ENCODE results near the gene ARCN1.

ARCN1 gene

DNA sequence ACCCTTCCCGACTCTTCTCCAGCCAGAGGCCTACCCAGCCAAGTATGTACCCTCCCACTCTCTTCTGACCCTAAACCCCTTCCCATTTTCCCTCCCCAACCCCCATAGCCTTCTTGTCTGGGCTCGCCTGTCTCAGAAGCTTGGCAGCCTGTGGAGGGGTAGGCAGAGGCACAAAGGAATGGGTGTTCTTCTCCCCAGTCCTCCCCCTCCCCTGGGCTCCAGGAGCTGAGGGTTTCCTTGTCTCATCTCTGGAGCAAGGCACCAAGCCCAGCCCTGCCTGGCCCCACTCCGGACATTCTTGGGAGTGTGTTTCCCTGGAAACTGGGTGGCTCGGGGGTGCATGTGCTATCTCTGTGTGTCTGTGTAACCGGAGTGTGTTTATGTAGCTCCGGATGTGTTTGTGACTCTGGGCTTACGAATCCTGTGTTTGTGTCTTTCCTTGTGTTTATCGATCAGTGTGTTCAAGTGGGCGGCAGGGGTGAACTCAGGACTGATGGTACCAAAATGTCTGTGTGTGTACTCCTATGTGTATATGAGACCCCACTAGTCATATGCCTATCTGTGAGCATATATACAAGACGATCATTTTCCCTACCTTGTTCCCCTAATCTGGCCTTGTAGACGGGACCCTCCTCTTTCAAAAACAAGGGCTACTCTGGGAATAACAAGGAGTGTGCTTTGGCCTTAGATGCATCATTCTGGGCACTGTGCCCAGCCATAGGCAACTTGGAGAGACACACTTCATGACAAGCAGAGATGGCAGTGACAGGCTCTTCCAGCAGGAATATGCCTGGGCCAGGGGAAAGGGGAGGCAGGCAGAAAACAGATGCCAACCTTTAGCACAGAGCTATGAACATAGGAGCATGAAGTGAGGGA is 46.1 kb downstream of the ARCN1 start:
- H3K79me2 ChIP-seq (ENCODE audit: insufficient read depth, low read depth) = no peaks in the 10 kb centered on the region
- H2AFZ ChIP-seq (ENCODE audit: low read depth) = no peak overlapping the region
- no peak overlapping the region for H3K4me3 ChIP-seq (IDR thresholded peaks at IDR 0.05; ENCODE audit: insufficient read depth, low read depth, low read length)
- no peak overlapping the region for H3K4me2 ChIP-seq
- peaks cover 3% of the 10 kb centered on the region for H3K4me1 ChIP-seq (ENCODE audit: low read depth, poor library complexity, severe bottlenecking)
- TF ChIP-seq CTCF (conservative IDR thresholded peaks at IDR 0.05; ENCODE audit: low read depth, low read length) = no peak
- H4K20me1 ChIP-seq (ENCODE audit: insufficient read depth) = no peaks in the 10 kb centered on the region
- H3K27me3 ChIP-seq (ENCODE audit: insufficient read depth, low read depth) = no peaks in the 10 kb centered on the region
- H3K36me3 ChIP-seq (ENCODE audit: insufficient read depth) = no peaks in the 10 kb centered on the region
- H3K27ac ChIP-seq = no peak overlapping the region
- no peak overlapping the region for H3K9ac ChIP-seq

GRCh38 chr11:118618991-118619375 is 46.8 kb downstream of the ARCN1 start:
- peaks cover 3% of the 10 kb centered on the region for H3K4me1 ChIP-seq (ENCODE audit: low read depth, poor library complexity, severe bottlenecking)
- no peak overlapping the region for H3K4me2 ChIP-seq
- H3K79me2 ChIP-seq (ENCODE audit: insufficient read depth, low read depth) = no peaks in the 10 kb centered on the region
- H3K4me3 ChIP-seq (IDR thresholded peaks at IDR 0.05; ENCODE audit: insufficient read depth, low read depth, low read length) = no peak overlapping the region
- H3K27me3 ChIP-seq (ENCODE audit: insufficient read depth, low read depth) = no peaks in the 10 kb centered on the region
- no peak overlapping the region for H2AFZ ChIP-seq (ENCODE audit: low read depth)
- H3K36me3 ChIP-seq (ENCODE audit: insufficient read depth) = no peaks in the 10 kb centered on the region
- no peak for TF ChIP-seq CTCF (conservative IDR thresholded peaks at IDR 0.05; ENCODE audit: low read depth, low read length)
- H4K20me1 ChIP-seq (ENCODE audit: insufficient read depth) = no peaks in the 10 kb centered on the region
- no peak overlapping the region for H3K9ac ChIP-seq
- H3K27ac ChIP-seq = no peak overlapping the region

DNA sequence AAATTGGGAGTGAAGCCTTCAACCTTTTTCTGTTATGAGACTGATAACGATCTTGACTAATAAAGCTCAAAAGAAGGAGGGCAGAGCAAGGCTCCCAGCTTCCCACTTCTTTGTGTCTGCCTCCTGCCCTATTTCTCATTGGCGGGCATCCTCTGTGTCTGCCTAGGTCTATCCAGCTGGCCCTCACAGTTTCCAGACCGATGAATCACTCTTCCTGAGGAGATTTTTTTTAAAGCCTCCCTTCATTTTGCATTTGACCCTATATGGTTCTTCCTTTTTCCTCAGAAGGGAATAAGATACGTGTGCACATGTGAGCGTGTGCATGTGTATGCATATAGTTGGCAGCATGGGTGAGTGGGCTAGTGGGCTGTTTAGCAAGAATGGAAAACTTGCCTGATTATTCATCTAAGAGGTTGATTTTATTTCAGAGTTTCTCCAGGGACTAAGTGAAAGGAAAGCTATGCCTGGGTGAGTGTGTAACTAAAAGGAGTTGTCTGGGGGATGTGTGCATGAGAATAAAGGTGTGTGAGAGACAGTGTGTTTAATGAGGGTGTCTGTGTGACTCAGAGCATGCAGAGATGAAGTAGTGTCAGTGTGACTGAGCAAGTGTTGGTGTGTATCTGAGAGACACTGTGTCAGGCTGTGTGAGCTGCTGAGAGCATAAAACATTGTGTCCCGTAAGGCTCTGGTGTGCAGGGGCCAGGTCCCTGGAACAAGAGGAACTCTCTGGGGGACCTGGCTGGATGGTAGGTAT is 47.4 kb downstream of the ARCN1 start:
- Histone ChIP-seq H3K4me3 (IDR thresholded peaks at IDR 0.05; ENCODE audit: insufficient read depth, low read depth, low read length) (no peak overlapping the region), H3K79me2 (ENCODE audit: insufficient read depth, low read depth) (no peaks in the 10 kb centered on the region), H3K27ac (no peak overlapping the region), H3K27me3 (ENCODE audit: insufficient read depth, low read depth) (no peaks in the 10 kb centered on the region), H4K20me1 (ENCODE audit: insufficient read depth) (no peaks in the 10 kb centered on the region), H3K9ac (no peak overlapping the region), H3K36me3 (ENCODE audit: insufficient read depth) (no peaks in the 10 kb centered on the region), H3K4me2 (no peak overlapping the region), H2AFZ (ENCODE audit: low read depth) (no peak overlapping the region), H3K4me1 (ENCODE audit: low read depth, poor library complexity, severe bottlenecking) (peaks cover 3% of the 10 kb centered on the region)
- TF ChIP-seq CTCF (conservative IDR thresholded peaks at IDR 0.05; ENCODE audit: low read depth, low read length) = no peak

DNA sequence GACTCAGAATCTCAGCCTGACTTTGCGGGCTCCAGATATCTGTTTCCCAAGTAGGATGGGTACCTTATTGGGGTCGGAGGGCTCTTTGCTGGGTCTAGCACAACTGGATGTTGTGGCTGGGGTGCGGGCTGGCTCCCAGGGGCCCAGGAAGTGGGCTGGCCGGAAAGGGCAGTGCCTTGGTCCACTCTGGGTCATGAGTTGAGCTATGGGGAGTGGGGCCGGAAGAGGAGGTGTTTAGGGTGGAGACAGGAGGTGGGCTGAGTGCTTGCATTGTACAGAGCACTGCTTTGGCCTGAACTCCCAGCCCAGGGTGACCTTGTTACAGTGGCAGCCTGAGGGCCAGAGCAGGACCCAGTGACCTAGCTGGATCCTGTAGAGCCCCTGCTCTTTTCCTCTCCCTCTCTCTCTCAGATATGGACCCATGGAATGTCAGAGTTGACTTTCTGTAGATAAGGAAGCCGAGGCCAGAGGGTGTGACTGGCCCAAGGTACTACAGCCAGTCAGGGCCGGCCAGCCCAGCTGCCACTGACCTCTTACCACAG is 48.4 kb downstream of the ARCN1 start:
- Histone ChIP-seq H3K36me3 (ENCODE audit: insufficient read depth) (no peaks in the 10 kb centered on the region), H3K27ac (no peak overlapping the region), H2AFZ (ENCODE audit: low read depth) (no peak overlapping the region), H3K9ac (no peak overlapping the region), H3K4me1 (ENCODE audit: low read depth, poor library complexity, severe bottlenecking) (peaks cover 3% of the 10 kb centered on the region), H4K20me1 (ENCODE audit: insufficient read depth) (no peaks in the 10 kb centered on the region), H3K79me2 (ENCODE audit: insufficient read depth, low read depth) (no peaks in the 10 kb centered on the region), H3K27me3 (ENCODE audit: insufficient read depth, low read depth) (no peaks in the 10 kb centered on the region), H3K4me2 (no peak overlapping the region), H3K4me3 (IDR thresholded peaks at IDR 0.05; ENCODE audit: insufficient read depth, low read depth, low read length) (no peak overlapping the region)
- no peak for TF ChIP-seq CTCF (conservative IDR thresholded peaks at IDR 0.05; ENCODE audit: low read depth, low read length)

Measured in KMS-11 (cell line).